ENCODE measurements around the gene ASPSCR1. TPM values are rescaled to one million over a fixed set of nuclear protein-coding genes. Genes with fewer than 3 reads are reported as not detected.

Gene ASPSCR1
- total RNA-seq, 4 donors from 2014 or later, result 24.0 to 44.7 (median 32.0) TPM

- ATAC-seq (no peak), DNase-seq (no peak)
- no peak for TF ChIP-seq POLR2A (IDR thresholded peaks at IDR 0.05)
- TF ChIP-seq, protein P1, sequence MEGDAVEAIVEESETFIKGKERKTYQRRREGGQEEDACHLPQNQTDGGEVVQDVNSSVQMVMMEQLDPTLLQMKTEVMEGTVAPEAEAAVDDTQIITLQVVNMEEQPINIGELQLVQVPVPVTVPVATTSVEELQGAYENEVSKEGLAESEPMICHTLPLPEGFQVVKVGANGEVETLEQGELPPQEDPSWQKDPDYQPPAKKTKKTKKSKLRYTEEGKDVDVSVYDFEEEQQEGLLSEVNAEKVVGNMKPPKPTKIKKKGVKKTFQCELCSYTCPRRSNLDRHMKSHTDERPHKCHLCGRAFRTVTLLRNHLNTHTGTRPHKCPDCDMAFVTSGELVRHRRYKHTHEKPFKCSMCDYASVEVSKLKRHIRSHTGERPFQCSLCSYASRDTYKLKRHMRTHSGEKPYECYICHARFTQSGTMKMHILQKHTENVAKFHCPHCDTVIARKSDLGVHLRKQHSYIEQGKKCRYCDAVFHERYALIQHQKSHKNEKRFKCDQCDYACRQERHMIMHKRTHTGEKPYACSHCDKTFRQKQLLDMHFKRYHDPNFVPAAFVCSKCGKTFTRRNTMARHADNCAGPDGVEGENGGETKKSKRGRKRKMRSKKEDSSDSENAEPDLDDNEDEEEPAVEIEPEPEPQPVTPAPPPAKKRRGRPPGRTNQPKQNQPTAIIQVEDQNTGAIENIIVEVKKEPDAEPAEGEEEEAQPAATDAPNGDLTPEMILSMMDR (IDR thresholded peaks at IDR 0.05 in 4 of 5, conservative IDR thresholded peaks at IDR 0.05 in 1 of 5), result no peak
- H3K4me1 ChIP-seq, result peaks cover 22 to 29% of the 10 kb centered on the region in 2 donors
- no peaks in the 10 kb centered on the region for H3K9me3 ChIP-seq
- in situ Hi-C loops (cut with MboI; ENCODE audit: low sequenced_read_pairs in 4 of 4), result no loop called here
- H3K27ac ChIP-seq, result peak overlapping the region in 3 of 4 donors; percentile 36 to 60 (median 56)
- intact Hi-C loops (cut with DNase I; ENCODE audit: low total_unique reads), result loop anchor here (5.0 kb wide), 1 partner anchor 47 kb away; the partner anchor contains the start of gene FASN
- peak overlapping the region; percentile 52 to 87 (median 74) for H3K4me3 ChIP-seq
- H3K36me3 ChIP-seq, result peaks cover 0 to 56% of the 10 kb centered on the region in 2 donors
- H3K27me3 ChIP-seq, result no peaks in the 10 kb centered on the region
Observed at GRCh38 chr17:82050152-82050760, 72.8 kb downstream of the ASPSCR1 start.

DNA sequence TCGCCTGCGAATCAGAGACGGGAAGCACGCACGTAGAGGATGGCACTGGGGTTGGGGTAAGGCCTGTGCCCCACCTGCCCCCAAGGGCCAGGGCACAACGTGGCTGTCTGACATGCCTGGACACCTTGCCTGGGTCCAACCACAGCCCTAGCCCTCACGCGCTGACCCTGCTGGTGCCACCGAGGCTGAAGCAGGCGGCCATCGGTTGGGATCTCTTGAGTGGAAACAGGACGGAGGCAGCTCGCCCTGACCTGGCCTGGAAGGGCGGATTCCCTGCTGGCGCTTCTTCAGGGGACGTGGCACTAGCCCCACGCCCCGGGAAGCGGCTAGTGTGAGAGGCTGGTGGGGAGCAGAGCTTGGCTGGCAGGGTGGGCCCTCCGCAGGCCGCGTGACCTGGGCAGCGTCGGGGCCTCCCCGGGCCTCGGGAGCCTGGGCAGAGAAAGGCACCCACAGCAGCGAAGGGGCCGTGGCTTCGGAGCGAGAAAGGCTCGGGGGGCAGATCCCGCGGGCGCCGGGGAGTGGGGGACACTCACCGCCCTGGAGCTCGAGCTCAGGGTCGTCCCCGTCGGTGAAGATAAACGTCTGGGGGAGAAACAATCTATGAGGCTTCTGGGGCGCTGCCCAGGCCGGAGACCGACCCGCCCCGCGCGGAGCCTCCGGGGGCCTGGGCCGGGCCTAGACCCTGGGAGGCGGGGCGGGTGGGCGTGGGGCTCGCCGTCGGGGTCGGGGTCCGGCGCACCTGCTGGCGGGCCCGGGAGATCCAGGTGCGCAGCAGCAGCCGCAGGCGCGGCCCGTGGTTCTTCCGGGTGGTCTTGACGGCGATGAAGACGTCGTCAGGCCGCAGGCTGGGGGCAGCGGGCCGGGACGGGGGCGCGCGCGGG lies 73.6 kb downstream of the ASPSCR1 start:
- H3K4me1 ChIP-seq, result peaks cover 22 to 29% of the 10 kb centered on the region in 2 donors
- no peaks in the 10 kb centered on the region for H3K9me3 ChIP-seq
- H3K36me3 ChIP-seq, result peaks cover 0 to 63% of the 10 kb centered on the region in 2 donors
- H3K27ac ChIP-seq, result peak overlapping the region; percentile 36 to 72 (median 58)
- in situ Hi-C loops (cut with MboI; ENCODE audit: low sequenced_read_pairs in 4 of 4), result no loop called here
- H3K27me3 ChIP-seq, result no peaks in the 10 kb centered on the region
- H3K4me3 ChIP-seq, result peak overlapping the region; percentile 52 to 87 (median 74)
- DNase-seq (no peak), ATAC-seq (peak; percentile 16 to 34)
- no peak for TF ChIP-seq POLR2A (IDR thresholded peaks at IDR 0.05)
- TF ChIP-seq, protein P1 (IDR thresholded peaks at IDR 0.05 in 4 of 5, conservative IDR thresholded peaks at IDR 0.05 in 1 of 5), result peak in 1 of 5 experiments; percentile 6
- intact Hi-C loops (cut with DNase I; ENCODE audit: low total_unique reads), result loop anchor here (5.0 kb wide), 1 partner anchor 46 kb away; the partner anchor contains the start of gene FASN

GRCh38 chr17:82051776-82052637 lies 74.6 kb downstream of the ASPSCR1 start, which contains the start of the genes GPS1 and RFNG:
Gene GPS1, plus strand, starts transcription at chr17:82051898. Its CDS starts 34 bp downstream, at chr17:82051932.
Gene RFNG, minus strand, starts transcription at chr17:82051811. Its CDS starts 45 bp downstream, at chr17:82051766.
- intact Hi-C loops (cut with DNase I; ENCODE audit: low total_unique reads) (loop anchor here (5.0 kb wide), 1 partner anchor 45 kb away; the partner anchor contains the start of gene FASN), in situ Hi-C loops (cut with MboI; ENCODE audit: low sequenced_read_pairs in 4 of 4) (no loop called here)
- peak within 1 kb of the TSS; percentile 43 to 72 (median 64) for H3K27ac ChIP-seq
- peak; percentile 46 to 68 for DNase-seq
- H3K4me3 ChIP-seq, result peak within 1 kb of the TSS; percentile 66 to 87 (median 74)
- ATAC-seq, result peak; percentile 76 to 85
- H3K36me3 ChIP-seq, result peaks cover 0 to 68% of the 10 kb centered on the region in 2 donors
- peaks cover 22 to 29% of the 10 kb centered on the region in 2 donors for H3K4me1 ChIP-seq
- H3K9me3 ChIP-seq, result no peaks in the 10 kb centered on the region
- H3K27me3 ChIP-seq, result no peaks in the 10 kb centered on the region
- TF ChIP-seq POLR2A (IDR thresholded peaks at IDR 0.05), result peak; percentile 29 to 51
- TF ChIP-seq, protein P1 (IDR thresholded peaks at IDR 0.05 in 4 of 5, conservative IDR thresholded peaks at IDR 0.05 in 1 of 5), result no peak

GRCh38 chr17:82052638-82053059 lies 75.2 kb downstream of the ASPSCR1 start:
- H3K27me3 ChIP-seq, result no peaks in the 10 kb centered on the region
- H3K36me3 ChIP-seq, result peaks cover 0 to 67% of the 10 kb centered on the region in 2 donors
- peak overlapping the region in 3 of 4 donors; percentile 60 to 72 (median 69) for H3K27ac ChIP-seq
- in situ Hi-C loops (cut with MboI; ENCODE audit: low sequenced_read_pairs in 4 of 4), result no loop called here
- intact Hi-C loops (cut with DNase I; ENCODE audit: low total_unique reads), result loop anchor here (5.0 kb wide), 1 partner anchor 45 kb away; the partner anchor contains the start of gene FASN
- peak overlapping the region; percentile 64 to 74 (median 70) for H3K4me3 ChIP-seq
- H3K9me3 ChIP-seq, result no peaks in the 10 kb centered on the region
- TF ChIP-seq, protein P1 (IDR thresholded peaks at IDR 0.05 in 4 of 5, conservative IDR thresholded peaks at IDR 0.05 in 1 of 5), result no peak
- no peak for TF ChIP-seq POLR2A (IDR thresholded peaks at IDR 0.05)
- H3K4me1 ChIP-seq, result peaks cover 22 to 29% of the 10 kb centered on the region in 2 donors
- DNase-seq (no peak), ATAC-seq (no peak)
